Heart right ventricle (tissue), 16 donors: ENCODE data around the gene UST. TPM values are rescaled to one million over a fixed set of nuclear protein-coding genes. Genes with fewer than 3 reads are reported as not detected.
A peak's percentile ranks its signal among the peaks of the same experiment; 100 is the strongest.
"Not testable (repeated sequence)": the region's sequence is repeated elsewhere in the genome, so short reads cannot be mapped to it uniquely, and the experiment has no call there.

Experiments
- ATAC-seq, 8 donors: fragments of 200-7000 bp; cut with Tn5 transposase; one replicate each; pipeline ENCODE4 v1.9.1; 2020; ENCODE audit warnings: mild to moderate bottlenecking in 8 of 8, moderate library complexity in 8 of 8, moderate number of reproducible peaks in 1 of 8
- DNase-seq, 2 donors: peaks; one replicate each; pipeline ENCODE4 v3.0.0-alpha.2; 2020
- H3K27ac ChIP-seq, 10 donors: fragments of 200-600 bp; sonication (generic) in 2 of 10; one replicate each; pipeline versions ENCODE4 v1.5.0 to v1.8.0; 2020 to 2022; ENCODE audit warnings: mild to moderate bottlenecking in 3 of 10
- H3K27me3 ChIP-seq, 7 donors: fragments of 200-600 bp; one replicate each; pipeline ENCODE4 v1.8.0; 2021 to 2022; ENCODE audit warnings: mild to moderate bottlenecking in 2 of 7
- H3K36me3 ChIP-seq, 9 donors: fragments of 200-600 bp; sonication (generic) in 1 of 9; one replicate each; pipeline versions ENCODE4 v1.5.0 to v1.8.0; 2020 to 2022; ENCODE audit warnings: mild to moderate bottlenecking in 2 of 9
- H3K4me1 ChIP-seq, 9 donors: fragments of 200-600 bp; sonication (generic) in 1 of 9; one replicate each; pipeline versions ENCODE4 v1.5.0 to v1.8.0; 2020 to 2022; ENCODE audit warnings: mild to moderate bottlenecking in 4 of 9
- H3K4me3 ChIP-seq, 10 donors: fragments of 200-600 bp; sonication (generic) in 2 of 10; one replicate each; pipeline versions ENCODE4 v1.5.0 to v1.8.0; 2020 to 2022; ENCODE audit warnings: mild to moderate bottlenecking in 7 of 10, moderate library complexity in 2 of 10
- H3K9me3 ChIP-seq, 11 donors: fragments of 200-600 bp in 10 of 11; sonication (generic) in 2 of 11; one replicate each; pipeline versions ENCODE4 v1.5.0 to v1.8.0; 2013 to 2022; ENCODE audit warnings: mild to moderate bottlenecking in 2 of 11, control low read depth in 1 of 11, moderate library complexity in 1 of 11
- CTCF ChIP-seq, 9 donors: fragments of 200-600 bp; sonication (generic) in 2 of 9; IDR thresholded peaks; one replicate each; pipeline versions ENCODE4 v1.5.0 to v1.8.0; 2021 to 2022; ENCODE audit warnings: antibody characterized with exemption in 9 of 9, mild to moderate bottlenecking in 5 of 9, moderate library complexity in 1 of 9
- WGBS, 2 donors: extraction: QIAGEN DNeasy Blood & Tissue Kit; methylation state at CpG; one replicate each; pipeline ENCODE4 v1.1.7; 2013; ENCODE audit warnings: inconsistent platforms in 1 of 2; 5-methylcytosine and 5-hydroxymethylcytosine counted together
- intact Hi-C, 10 donors: fragments of 100-400 bp; cut with DNase I; formaldehyde crosslinking; loops; one replicate each; pipeline versions ENCODE4 v1.11.1 to v1.14.2; 2022
- polyA plus RNA-seq, 2 donors: library from polyadenylated mRNA; stranded (reverse); fragments of 200-250 nt; gene quantifications; one replicate each; pipeline ENCODE4 v1.2.3, GENCODE V29; 2013
- total RNA-seq, 10 donors: library from RNA; stranded (reverse); fragmentation: NEBNext Ultra II Directional in 3 of 10; extraction: Animal tissue kit (Norgen Biotek cat#: 25700) in 3 of 10; gene quantifications; one replicate each; pipeline versions ENCODE4 v1.2.1 to v1.2.4, GENCODE V29; 2021 to 2023
- donor health status: Arrhythmogenic right ventricular cardiomyopathy.
- donor health status: ischemic (EF 13 %, LVEDD 7.1; RV severe dilation, severe dysfunction).
- donor health status: healthy with polysubstance abuse.
- donor health status: DM: no; HTN: yes; CAD: no.
- donor health status: DM: no; HTN: no; CAD: no.
- donor health status: ischemic (EF 25% LVEDD 6.9; RV normal size, moderate dysfunction).
- donor health status: ischemic (EF 25% LVEDD 5.7; RV mildly dilated, moderate dysfunction).
- donor health status: healthy.
- donor health status: DM: yes; HTN: yes; CAD: no.
- donor health status: Ischemic cardiomyopathy.
- donor health status: ischemic (EF 35%, LVEDD 5.7; RV mildly dilated, moderate dysfunction).
- donor health status: nonischemic (EF 11% LVEDD 7.7; RV severe dilation, severe dysfunction).
- donor health status: DM: yes; HTN: yes; CAD: no.
- donor health status: PGD.
- donor health status: ischemic (EF 29% LVEDD 5.4; RV normal size, mild dysfunction).
- donor health status: nonischemic (EF 23%, LVEDD 6.1; RV moderate dilation, normal function).

UST gene
- total and polyA plus RNA-seq, 12 donors: 1.6 to 4.1 (median 2.3) TPM

GRCh38 chr6:148761527-148762011 is 14.7 kb downstream of the UST start:
- Histone ChIP-seq H3K4me1 (peaks cover 0 to 45% (median 14%) of the 10 kb centered on the region in 9 donors), H3K27ac (peak overlapping the region in 6 of 10 donors; percentile 24 to 82 (median 52)), H3K9me3 (peaks cover 0 to 7% (median 0%) of the 10 kb centered on the region in 11 donors), H3K27me3 (no peaks in the 10 kb centered on the region), H3K36me3 (no peaks in the 10 kb centered on the region), H3K4me3 (peak overlapping the region in 7 of 10 donors; percentile 13 to 40 (median 35))
- 6 to 16% methylated on average over 8 of the region's 8 CpGs for WGBS, 2 donors
- DNase-seq: peak in 1 of 2 donors; percentile 5
- no peak for TF ChIP-seq CTCF (IDR thresholded peaks at IDR 0.05)
- ATAC-seq: peak in 7 of 8 donors; percentile 24 to 69 (median 46)
- intact Hi-C loops: no loop called here

GRCh38 chr6:148762231-148762630 is 15.4 kb downstream of the UST start:
- Histone ChIP-seq H3K36me3 (no peaks in the 10 kb centered on the region), H3K4me1 (peaks cover 0 to 45% (median 14%) of the 10 kb centered on the region in 9 donors), H3K4me3 (no peak overlapping the region), H3K27me3 (no peaks in the 10 kb centered on the region), H3K9me3 (peaks cover 0 to 7% (median 0%) of the 10 kb centered on the region in 11 donors), H3K27ac (peak overlapping the region in 2 of 10 donors; percentile 33 to 71)
- 72 to 78% methylated on average over 1 of the region's 1 CpG for WGBS, 2 donors
- intact Hi-C loops: no loop called here
- DNase-seq (no peak), ATAC-seq (no peak)
- no peak for TF ChIP-seq CTCF (IDR thresholded peaks at IDR 0.05)

- H3K36me3 ChIP-seq, H3K27ac ChIP-seq, intact Hi-C loops, H3K27me3 ChIP-seq, H3K9me3 ChIP-seq, DNase-seq, H3K4me3 ChIP-seq, ATAC-seq: not testable (repeated sequence)
- H3K4me1 ChIP-seq: peaks cover 0 to 30% (median 14%) of the 10 kb centered on the region in 9 donors
- WGBS, 2 donors: 71 to 78% methylated on average over 10 of the region's 10 CpGs
Measured at GRCh38 chr6:148764259-148765020, 17.6 kb downstream of the UST start.

GRCh38 chr6:148765898-148766808 is 19.3 kb downstream of the UST start:
- Histone ChIP-seq H3K36me3 (no peaks in the 10 kb centered on the region), H3K27me3 (no peaks in the 10 kb centered on the region), H3K27ac (no peak overlapping the region), H3K4me1 (peaks cover 0 to 19% (median 14%) of the 10 kb centered on the region in 9 donors), H3K4me3 (no peak overlapping the region), H3K9me3 (peaks cover 0 to 7% (median 0%) of the 10 kb centered on the region in 11 donors)
- no peak for ATAC-seq
- DNase-seq: no peak
- intact Hi-C loops: no loop called here
- WGBS, 2 donors: 71 to 79% methylated on average over 5 of the region's 5 CpGs
- TF ChIP-seq CTCF (IDR thresholded peaks at IDR 0.05): no peak
